ENCODE data around the gene MOV10.

Gene MOV10

DNA sequence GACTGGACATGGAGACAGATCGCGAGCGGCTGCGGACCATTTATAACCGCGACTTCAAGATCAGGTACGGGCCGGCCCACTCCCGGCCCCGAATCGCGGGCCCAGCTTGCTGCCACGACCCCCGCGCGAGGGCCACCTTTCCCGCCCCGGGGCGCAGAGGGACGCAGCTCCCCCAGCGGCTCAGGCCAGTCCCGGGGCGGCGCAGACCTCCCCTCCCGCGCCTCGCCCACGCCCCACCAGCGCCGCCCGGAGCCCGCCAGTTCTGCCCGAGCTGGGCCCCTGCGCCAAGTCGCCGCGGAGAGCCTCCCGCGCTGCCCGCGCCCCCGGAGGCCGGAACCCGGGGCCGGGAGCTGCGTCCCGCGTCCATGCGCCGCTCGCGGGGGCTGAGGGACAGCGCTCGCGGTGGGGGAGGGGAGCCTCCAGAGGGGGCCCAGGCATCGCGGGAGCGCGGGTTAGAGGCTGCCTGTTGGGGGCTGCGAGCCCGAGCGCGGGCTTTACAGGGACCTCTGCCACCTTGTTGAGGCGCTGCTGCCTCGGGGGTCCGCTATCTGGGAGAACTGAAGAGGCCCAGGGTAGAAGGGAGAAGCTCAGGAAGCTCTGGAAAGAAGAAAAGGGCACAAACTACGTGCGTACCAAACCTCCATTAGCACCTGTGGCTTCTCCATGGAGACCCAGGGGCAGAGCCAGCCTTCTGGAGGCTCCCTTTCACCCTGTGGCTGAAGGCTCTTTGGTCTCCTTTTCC lies 698 bp downstream of the MOV10 start:
- peak; percentile 72 for DNase-seq

DNA sequence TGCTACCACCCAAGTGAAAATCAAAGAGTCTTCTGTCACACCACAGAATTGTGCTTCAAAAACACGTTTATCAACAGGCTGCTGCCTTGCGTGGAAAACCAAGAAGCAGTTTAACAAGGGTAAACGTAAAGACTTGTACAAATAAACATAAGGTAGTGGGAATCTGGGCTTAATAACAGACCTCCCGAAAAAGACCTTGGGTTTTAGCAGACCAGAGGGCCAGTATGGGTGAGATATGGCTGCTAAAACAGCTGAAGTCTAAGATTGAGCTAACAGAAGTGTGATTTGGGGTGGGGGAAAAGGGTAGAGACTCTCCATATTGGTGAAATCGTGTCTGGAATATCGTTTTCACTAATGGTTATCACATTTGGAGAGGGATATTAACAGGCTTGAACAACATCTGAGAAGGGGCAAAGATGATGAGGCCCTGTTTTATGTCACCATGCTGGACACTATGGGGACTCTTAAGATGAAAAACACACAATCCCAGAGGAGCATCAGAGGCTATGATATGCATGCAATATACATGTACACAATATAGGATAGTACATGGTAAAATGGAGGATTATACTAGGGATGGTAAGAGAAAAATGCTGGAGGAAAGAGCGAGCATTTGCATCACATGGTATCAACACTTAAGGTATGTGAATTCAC lies 1.4 kb downstream of the MOV10 start:
- DNase-seq = no peak

DNA sequence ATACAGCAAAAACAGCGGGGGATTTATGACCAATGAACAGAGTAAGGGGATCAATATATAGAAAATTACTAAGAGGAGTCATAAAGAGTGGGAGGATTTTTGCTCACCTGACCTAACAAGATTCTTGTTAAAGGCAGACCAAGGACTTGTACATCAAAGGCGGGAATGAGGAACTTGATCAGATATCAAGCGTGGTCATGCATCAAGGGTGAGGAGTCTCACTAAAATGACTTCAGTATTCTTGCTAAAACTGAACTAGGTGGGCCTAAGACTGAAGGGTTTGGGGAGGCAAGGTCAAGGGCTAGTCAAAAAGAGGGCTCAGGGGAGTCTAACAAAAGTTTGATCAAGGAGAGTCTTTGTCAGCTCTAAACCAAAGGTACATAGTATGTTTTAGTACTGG lies 2.1 kb downstream of the MOV10 start:
- DNase-seq = no peak

DNA sequence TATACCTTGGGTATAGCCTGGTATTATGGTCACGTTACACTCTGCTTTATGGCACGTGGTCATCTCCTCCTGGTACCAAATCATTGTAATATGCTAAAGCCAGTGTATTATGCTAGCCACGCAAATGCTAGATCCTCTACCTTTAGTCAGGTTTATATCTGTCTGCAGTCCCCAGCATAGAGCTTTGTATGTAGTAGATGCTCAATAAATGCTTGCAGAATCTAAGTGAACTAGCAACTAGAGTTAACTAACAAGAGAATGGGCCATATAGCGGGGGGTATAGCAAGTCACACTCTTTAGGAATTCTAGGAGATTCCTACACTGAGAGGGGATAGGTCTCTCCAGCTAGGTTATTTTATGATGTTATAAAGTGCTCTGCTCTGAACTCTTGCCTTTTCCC lies 3.0 kb downstream of the MOV10 start:
- DNase-seq = no peak

DNA sequence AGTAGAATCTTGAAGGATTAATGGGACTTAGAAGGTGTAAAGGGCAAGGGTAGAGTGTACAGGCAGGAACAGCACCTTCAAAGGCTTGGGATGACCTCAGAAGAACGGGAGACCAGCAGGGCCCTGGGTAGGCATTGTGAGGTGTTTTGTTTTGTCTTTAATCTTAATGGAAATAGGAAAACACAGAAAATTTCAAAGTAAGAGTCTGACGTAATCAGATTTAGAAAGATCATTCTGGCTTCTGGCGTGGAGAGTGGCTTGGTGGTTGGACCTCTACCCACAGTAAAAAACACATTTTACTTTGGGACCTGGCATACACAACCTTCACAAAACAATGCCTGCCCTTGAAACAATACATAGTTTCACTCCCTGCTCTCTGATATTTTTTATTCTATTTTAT lies 4.1 kb downstream of the MOV10 start:
- DNase-seq = no peak

DNA sequence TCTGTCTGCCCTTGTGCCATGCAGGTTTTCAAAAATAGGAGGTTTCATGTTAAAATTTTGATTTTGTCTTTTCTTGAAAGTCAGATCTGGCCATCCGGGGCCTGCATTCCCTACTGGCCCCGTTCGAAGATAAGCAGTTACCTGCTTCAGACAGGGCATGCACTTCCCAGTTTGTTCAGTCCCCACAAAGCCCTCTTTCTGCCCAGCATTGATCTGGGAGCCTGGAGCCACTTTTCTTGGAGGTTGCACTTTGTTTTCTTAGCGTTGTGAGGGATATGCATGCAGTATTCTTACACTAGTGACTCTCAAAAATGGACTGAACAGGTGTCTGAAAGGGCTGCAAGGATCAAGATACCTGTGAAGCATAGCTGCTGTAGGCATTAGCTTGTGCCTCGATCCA lies 11.5 kb downstream of the MOV10 start:
- DNase-seq = no peak

DNA sequence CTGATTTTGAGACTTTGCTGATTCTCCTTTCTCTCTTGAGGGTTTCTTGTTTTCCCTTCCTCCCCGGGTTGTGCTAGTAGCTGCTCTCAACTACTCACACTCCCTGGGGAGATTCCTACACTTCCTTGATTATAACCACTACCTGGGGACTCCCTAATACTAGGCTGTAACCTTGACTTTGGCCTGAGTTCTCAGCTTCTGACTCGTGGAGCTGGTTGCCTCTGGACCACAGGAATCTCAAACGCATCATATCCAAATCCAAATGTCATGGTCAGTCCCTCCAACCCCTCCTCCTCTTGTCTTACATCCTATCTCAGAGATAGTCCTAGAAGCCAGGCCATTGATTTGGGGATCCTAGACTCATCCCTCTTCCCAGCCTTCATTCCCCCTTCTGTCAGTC lies 12.0 kb downstream of the MOV10 start:
- no peak for DNase-seq

DNA sequence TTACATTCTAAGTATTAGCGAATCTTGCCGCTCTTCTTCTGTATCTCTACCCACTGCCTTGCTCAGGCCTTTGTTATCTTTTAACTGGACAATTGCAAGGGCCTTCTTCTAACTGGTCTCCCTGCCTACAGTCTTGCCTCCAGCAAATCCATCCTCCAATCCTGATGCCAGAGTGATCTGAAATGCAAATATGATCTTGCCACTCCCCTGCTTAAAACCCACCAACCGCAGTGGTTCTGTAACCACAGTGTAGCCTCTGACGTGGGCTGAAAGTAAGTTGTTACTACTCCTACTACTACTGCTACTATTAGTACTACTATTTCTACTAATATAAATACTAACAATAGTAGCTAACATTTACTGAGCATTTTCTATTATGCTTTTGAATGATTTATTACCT lies 12.4 kb downstream of the MOV10 start:
- peak; percentile 32 for DNase-seq

DNA sequence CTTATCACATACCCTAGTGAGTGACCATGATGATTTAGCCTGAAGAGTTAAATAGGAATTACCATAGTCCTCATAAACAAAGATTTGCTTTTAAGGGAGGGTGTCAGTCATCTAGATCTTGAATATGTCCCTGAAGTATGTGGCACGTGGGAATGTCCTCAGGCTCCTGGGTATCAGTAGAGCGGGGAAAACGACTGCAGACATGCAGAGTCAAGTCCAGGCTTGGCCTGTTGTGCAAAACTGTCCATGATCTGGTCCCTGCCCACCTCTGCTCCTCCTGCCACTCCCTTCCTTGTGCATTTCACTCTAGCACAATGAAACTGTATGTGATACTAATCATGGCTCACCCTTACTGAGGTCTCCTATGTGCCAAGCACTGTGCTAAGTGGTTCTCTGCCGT lies 12.9 kb downstream of the MOV10 start:
- DNase-seq = no peak

DNA sequence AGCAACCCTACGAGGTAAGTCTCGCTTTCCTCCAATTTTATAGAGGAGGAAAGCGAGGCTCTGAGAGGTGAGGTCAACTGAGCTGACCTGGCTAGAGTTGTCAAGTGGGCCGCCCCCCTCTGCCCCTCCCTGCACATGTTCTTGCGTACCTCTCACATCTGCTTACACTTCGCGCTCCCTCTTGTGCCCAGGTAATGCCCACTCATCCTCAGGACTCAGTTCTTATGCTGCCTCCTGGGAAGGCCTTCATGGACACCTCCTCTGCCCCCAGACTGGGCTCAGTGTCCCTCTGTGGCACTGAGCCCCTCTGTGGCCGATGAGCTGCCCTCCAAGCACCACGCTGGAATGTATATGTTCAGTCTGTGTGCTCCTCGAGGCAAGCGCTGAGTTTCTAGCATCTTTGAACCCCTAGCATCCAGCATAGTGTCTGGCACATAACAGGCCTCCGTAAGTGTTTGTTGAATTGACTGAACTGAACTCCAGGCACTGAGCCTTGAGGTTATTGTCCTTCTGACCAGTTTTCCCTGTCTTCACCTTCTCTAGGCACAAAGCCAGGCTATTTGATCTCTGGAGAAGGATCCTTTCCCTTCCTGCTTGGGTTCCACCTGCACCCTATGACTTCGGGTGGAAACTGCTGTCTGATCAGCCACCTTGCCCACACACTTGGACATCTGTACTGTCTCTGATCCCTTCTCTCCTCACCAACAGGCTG lies 13.5 kb downstream of the MOV10 start:
- no peak for DNase-seq

DNA sequence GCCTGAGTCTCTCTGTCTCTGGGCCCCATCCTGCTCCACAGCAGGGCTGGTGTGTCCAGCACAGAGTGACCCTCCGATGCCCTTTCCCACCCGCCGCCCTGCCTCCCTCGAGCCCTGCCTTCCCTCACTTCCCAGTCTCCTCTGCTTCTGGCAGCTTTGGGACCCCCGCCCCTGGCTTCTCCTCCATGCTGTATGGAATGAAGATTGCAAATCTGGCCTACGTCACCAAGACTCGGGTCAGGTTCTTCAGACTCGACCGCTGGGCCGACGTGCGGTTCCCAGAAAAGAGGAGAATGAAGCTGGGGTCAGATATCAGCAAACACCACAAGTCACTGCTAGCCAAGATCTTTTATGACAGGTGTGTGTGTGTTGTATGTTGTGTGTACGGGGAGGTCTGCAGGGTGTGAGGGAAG lies 14.3 kb downstream of the MOV10 start:
- no peak for DNase-seq

DNA sequence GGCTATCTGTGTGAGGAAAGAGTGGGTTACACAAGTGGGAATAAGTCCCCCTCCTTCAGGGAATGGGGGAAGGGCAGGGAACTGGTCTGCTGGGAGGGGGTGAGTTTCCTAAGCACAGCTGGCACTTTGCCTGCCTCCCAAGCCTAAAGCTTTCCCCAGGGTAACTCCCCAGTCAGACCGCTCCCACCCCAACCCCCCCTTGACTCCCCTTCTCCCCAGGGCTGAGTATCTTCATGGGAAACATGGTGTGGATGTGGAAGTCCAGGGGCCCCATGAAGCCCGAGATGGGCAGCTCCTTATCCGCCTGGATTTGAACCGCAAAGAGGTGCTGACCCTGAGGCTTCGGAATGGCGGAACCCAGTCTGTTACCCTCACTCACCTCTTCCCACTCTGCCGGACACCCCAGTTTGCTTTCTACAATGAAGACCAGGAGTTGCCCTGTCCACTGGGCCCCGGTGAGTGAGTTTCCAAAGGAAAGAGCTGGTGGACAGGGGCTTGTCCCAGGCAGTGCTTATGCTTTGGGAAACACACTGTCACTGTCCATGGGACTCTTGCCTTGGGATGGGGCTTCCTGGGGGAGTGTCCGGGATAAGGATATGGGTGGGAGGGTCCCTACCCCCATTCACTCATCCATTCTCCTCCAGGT lies 14.9 kb downstream of the MOV10 start:
- DNase-seq = no peak

DNA sequence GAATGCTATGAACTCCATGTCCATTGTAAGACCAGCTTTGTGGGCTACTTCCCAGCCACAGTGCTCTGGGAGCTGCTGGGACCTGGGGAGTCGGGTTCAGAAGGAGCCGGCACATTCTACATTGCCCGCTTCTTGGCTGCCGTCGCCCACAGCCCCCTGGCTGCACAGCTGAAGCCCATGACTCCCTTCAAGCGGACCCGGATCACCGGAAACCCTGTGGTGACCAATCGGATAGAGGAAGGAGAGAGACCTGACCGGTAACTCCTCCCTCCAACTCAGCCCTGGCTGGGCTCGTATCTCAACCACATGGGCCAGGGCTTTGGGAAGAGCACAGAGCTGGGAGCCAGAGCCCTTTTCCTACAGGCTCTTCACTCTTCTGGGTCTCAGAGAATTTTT lies 15.4 kb downstream of the MOV10 start:
- no peak for DNase-seq

DNA sequence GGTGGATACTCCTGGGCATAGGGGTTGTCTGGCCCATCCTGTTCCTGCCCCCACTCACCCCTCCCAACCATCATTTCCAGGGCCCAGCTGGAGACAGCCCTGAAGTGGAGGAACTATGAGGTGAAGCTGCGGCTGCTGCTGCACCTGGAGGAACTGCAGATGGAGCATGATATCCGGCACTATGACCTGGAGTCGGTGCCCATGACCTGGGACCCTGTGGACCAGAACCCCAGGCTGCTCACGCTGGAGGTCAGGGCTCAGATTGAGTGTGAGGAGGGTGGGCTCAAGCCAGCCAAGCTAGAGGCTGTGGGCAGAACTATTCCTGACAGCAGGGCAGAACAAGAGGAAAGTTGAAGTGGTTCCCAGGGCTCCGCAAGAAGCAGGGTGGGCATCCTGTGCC lies 18.2 kb downstream of the MOV10 start:
- no peak for DNase-seq

DNA sequence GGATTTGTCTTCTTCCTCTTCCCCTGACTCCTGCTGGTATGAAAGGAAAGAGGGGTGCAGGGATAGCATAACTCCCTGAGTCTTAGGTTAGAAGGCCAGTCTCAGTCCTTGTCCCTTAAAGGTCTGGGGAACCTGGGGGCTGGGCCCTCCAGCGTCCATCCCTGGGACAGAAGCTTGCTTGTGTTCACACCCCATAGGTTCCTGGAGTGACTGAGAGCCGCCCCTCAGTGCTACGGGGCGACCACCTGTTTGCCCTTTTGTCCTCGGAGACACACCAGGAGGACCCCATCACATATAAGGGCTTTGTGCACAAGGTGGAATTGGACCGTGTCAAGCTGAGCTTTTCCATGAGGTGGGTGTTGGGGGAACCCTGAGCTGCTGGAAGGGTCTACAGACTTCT lies 19.4 kb downstream of the MOV10 start:
- no peak for DNase-seq

DNA sequence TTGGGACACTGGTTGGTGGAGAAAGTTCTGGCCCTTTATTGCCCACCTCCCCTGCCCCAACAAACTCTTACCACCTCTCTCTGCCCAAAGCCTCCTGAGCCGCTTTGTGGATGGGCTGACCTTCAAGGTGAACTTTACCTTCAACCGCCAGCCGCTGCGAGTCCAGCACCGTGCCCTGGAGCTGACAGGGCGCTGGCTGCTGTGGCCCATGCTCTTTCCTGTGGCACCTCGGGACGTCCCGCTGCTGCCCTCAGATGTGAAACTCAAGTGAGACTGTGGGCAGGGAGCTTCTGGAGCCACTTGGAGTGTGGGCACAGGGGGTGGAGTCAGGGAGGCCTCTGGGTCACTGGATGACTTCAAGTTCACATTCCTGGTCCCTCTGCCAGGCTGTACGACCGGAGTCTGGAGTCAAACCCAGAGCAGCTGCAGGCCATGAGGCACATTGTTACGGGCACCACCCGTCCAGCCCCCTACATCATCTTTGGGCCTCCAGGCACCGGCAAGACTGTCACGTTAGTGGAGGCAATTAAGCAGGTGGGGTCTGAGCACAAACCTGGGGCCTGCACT lies 20.0 kb downstream of the MOV10 start:
- no peak for DNase-seq

DNA sequence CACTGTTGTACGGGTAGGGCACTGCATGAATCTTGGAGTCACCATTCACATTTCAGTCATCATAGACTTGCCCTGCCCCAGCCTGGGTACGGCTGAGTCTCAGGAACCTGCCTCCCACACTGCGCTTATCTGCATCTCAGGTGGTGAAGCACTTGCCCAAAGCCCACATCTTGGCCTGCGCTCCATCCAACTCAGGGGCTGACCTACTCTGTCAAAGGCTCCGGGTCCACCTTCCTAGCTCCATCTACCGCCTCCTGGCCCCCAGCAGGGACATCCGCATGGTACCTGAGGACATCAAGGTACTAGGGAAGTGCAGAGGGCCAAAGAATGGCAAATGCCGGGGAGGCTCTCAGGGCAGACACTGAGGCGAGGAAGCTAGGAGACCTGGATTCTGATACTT lies 20.8 kb downstream of the MOV10 start:
- no peak for DNase-seq

DNA sequence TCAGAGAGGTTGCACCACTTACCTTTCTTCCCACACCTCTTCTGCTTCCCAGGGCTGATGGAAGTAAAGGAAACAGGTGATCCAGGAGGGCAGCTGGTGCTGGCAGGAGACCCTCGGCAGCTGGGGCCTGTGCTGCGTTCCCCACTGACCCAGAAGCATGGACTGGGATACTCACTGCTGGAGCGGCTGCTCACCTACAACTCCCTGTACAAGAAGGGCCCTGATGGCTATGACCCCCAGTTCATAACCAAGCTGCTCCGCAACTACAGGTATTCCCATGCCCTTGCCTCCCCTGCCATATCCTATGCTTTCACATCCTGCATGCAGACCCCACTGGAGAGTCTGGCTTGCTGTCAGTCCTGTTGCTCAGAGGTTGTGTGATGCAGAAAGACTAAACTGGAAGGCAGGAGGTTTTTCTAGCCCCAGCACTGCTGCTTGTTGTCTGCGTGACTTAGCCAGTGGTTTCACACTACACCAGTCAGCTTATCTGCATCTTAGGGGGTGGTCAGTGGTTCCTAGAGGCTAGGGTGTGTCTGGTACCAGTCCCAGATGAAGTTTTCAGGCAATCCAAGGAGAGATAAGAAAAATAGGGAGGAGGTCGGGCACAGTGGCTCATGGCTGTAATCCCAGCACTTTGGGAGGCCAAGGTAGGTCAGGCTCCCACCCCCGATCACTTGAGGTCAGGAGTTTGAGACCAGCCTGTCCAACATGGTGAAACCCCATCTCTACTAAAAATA lies 22.3 kb downstream of the MOV10 start:
- DNase-seq = no peak

DNA sequence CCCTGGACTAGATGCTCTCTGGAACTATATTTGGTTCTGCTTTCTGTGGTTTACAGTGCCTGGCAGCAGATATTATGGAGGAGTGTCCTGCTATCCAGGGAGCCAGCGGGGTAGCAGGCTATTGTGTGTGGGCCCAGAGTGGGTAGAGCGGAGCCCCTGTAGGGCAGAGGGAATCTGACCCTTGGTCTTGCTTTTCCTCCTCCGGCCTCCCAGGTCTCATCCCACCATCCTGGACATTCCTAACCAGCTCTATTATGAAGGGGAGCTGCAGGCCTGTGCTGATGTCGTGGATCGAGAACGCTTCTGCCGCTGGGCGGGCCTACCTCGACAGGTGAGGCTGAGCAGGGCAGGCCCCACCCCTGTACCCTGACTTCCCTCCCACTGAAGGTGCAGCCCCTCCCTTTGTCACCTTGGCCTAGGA lies 23.3 kb downstream of the MOV10 start:
- no peak for DNase-seq

DNA sequence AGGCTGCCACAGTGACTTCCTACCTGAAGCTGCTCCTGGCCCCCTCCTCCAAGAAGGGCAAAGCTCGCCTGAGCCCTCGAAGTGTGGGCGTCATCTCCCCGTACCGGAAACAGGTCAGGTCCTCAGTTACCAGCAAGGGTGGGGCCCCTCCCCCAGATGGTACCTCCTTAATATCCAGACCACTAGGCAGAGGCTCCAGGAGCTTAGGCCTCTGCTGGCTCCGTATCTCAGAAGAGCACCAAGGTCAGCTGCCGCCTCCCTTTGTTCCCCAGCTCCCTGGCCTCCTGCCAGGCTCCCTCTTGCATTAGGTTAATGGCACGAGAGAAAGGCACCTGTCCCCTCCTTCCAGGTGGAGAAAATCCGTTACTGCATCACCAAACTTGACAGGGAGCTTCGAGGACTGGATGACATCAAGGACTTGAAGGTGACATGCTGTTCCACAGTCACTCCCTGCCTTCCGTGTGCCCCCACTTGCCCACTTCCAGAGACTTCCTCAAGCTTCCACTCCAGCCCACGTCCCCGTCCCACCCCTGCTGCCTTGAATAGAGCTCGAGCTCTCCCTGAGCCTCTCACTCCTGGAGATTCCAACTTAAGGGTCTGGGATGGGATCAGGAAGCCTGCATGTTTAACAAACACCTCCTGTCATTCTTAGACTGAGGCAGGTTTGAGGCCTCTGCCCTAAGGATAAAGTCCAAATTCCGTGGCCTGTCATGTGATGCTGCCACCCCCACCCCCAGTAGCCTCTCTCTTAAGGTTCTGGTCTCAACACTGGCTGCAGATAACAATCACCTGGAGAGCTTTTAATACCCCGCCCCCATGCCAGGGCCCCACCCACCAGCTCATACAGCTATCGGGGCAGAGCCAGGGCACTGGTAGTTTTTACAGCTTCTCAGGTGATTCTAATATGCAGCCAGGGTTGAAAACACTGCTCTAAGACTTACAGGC lies 24.2 kb downstream of the MOV10 start:
- peak; percentile 46 for DNase-seq

DNA sequence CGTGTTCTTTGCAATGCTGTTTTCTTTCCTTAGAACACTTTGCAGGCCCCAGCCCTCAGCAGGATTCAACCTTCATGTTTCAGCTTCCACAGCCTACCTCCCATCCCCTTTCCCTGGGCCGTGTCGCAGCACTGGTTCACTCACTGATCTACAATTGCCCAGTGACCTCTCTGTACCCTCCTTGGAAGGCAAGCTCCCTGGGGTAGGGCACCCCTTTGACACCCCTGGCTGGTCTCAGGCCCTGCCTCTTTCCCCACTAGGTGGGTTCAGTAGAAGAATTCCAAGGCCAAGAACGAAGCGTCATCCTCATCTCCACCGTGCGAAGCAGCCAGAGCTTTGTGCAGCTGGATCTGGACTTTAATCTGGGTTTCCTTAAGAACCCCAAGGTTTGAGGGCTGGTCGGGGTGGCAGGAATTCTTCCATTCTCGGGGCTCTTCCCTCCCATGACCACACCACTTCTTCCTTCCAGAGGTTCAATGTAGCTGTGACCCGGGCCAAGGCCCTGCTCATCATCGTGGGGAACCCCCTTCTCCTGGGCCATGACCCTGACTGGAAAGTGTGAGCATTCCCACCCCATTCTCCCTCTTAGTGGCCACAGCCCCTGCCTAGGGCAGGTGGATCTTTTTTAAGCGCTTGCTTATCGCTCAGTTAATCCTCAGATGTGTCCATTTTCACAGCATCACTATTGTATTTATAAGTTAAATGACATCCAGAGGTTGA lies 25.1 kb downstream of the MOV10 start:
- no peak for DNase-seq
